Caco-2 (cell line): Measurements from ENCODE around the gene SLC36A3. TPM values are rescaled to one million over a fixed set of nuclear protein-coding genes. Genes with fewer than 3 reads are reported as not detected.

Source experiments
- BruUV-seq: library from RNA; stranded (reverse); fragments of 400-500 nt; replicated peaks from 2 replicates; lab custom pipeline; 2021; lab: Mats Ljungman, UMichigan
- CTCF ChIA-PET: fragments of 300-600 bp; sonication (Branson Sonifier 250); formaldehyde crosslinking; loops from one replicate; lab custom pipeline; 2022; ENCODE audit warnings: antibody characterized with exemption; lab: Charles Lee
- POLR2A ChIA-PET: fragments of 300-600 bp; sonication (Branson Sonifier 250); formaldehyde crosslinking; loops from one replicate; lab custom pipeline; 2022; ENCODE audit warnings: antibody characterized with exemption; lab: Charles Lee
- DNase-seq, 2 experiments: peaks; one replicate each; pipeline versions ENCODE4 v3.0.0 to v3.0.0-alpha.2; 2020 to 2022
- H3K27me3 ChIP-seq: replicated peaks from 2 replicates; pipeline ENCODE4 v1.6.0; 2011; ENCODE audit warnings: low read length; ENCODE audit not compliant: control insufficient read depth, insufficient read depth
- H3K36me3 ChIP-seq: 2 replicates; pipeline ENCODE4 v1.5.1; 2011; ENCODE audit warnings: low read length; ENCODE audit not compliant: control insufficient read depth, insufficient read depth
- H3K4me1 ChIP-seq: fragments of 250-450 bp; sonication (Bioruptor Pico); 2 replicates; pipeline ENCODE4 v1.5.1; 2020; ENCODE audit warnings: mild to moderate bottlenecking
- H3K4me3 ChIP-seq: 2 replicates; pipeline ENCODE4 v1.5.1; 2011; ENCODE audit warnings: low read depth, mild to moderate bottlenecking, control low read depth, low read length
- H3K9me3 ChIP-seq: fragments of 250-450 bp; sonication (Bioruptor Pico); 2 replicates; pipeline ENCODE4 v1.5.1; 2020; ENCODE audit warnings: mild to moderate bottlenecking, moderate library complexity
- H3K27ac Mint-ChIP-seq: one replicate; pipeline ENCODE4 v1.8.0; 2022; ENCODE audit warnings: mixed read lengths; ENCODE audit not compliant: unreplicated experiment
- H3K27me3 Mint-ChIP-seq: one replicate; pipeline ENCODE4 v1.8.0; 2022; ENCODE audit warnings: mixed read lengths; ENCODE audit not compliant: insufficient read depth, unreplicated experiment
- H3K36me3 Mint-ChIP-seq: one replicate; pipeline ENCODE4 v1.8.0; 2022; ENCODE audit warnings: mild to moderate bottlenecking, mixed read lengths; ENCODE audit not compliant: insufficient read depth, unreplicated experiment
- H3K4me1 Mint-ChIP-seq: one replicate; pipeline ENCODE4 v1.8.0; 2022; ENCODE audit warnings: low read depth, mixed read lengths; ENCODE audit not compliant: unreplicated experiment
- H3K4me3 Mint-ChIP-seq: one replicate; pipeline ENCODE4 v1.8.0; 2022; ENCODE audit warnings: mild to moderate bottlenecking, moderate library complexity, mixed read lengths; ENCODE audit not compliant: unreplicated experiment
- H3K9me3 Mint-ChIP-seq: one replicate; pipeline ENCODE4 v1.8.0; 2022; ENCODE audit warnings: mixed read lengths; ENCODE audit not compliant: unreplicated experiment
- CTCF ChIP-seq, 2 experiments: fragments of 200-600 bp in 1 of 2; IDR thresholded peaks; 1 replicate in 1 of 2; 2 replicates in 1 of 2; pipeline versions ENCODE4 v1.5.1 to v1.8.0; 2011 to 2022; ENCODE audit warnings: antibody characterized with exemption in 1 of 2, control low read depth in 1 of 2, inconsistent platforms in 1 of 2, low read depth in 1 of 2, low read length in 1 of 2, mild to moderate bottlenecking in 1 of 2, moderate library complexity in 1 of 2; ENCODE audit not compliant: insufficient read depth in 1 of 2, severe bottlenecking in 1 of 2, unreplicated experiment in 1 of 2
- intact Hi-C: fragments of 100-400 bp; cut with micrococcal nuclease; formaldehyde crosslinking; loops from one replicate; pipeline ENCODE4 v1.10.0; 2022; ENCODE audit not compliant: unreplicated experiment
- total RNA-seq: library from RNA; stranded (reverse); gene quantifications from 2 replicates; pipeline ENCODE4 v1.2.3, GENCODE V29; 2022

SLC36A3 gene
- total RNA-seq, 1 experiment from 2014 or later, result not detected

DNA sequence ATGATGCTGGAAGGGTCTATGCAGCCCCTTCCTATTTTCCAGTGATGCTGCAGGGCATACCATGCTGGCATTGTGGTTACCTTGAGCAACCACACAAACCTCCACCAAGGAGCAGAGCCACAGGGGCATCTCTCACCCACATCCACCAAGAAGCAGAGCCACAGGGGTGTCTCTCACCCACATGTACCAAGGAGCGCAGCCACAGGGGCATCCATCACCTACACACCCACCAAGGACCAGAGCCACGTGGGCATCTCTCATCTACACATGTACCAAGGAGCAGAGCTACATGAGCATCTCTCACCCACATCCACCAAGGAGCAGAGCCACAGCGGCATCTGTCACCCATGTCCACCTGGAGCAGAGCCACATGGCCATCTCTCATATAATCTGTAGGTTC lies 59.4 kb downstream of the SLC36A3 start:
- no TSS peak for BruUV-seq
- no peaks in the 10 kb centered on the region for H3K9me3 Mint-ChIP-seq
- TF ChIP-seq CTCF (IDR thresholded peaks at IDR 0.05; ENCODE audit: insufficient read depth in 1 of 2, low read depth in 1 of 2, low read length in 1 of 2, severe bottlenecking in 1 of 2, unreplicated experiment in 1 of 2), result no peak
- Histone ChIP-seq H3K27me3 (no peaks in the 10 kb centered on the region), H3K9me3 (no peaks in the 10 kb centered on the region), H3K4me3 (no peak overlapping the region), H3K4me1 (peaks cover 9% of the 10 kb centered on the region), H3K36me3 (no peaks in the 10 kb centered on the region)
- no peak overlapping the region for H3K4me3 Mint-ChIP-seq
- H3K27ac Mint-ChIP-seq, result no peak overlapping the region
- H3K36me3 Mint-ChIP-seq, result no peaks in the 10 kb centered on the region
- ChIA-PET POLR2A (no interaction called here), CTCF (no interaction called here)
- intact Hi-C loops, result no loop called here
- peaks cover 9% of the 10 kb centered on the region for H3K4me1 Mint-ChIP-seq
- no peak for DNase-seq
- H3K27me3 Mint-ChIP-seq, result no peaks in the 10 kb centered on the region

GRCh38 chr5:151243564-151243963 lies 60.0 kb downstream of the SLC36A3 start:
- no peaks in the 10 kb centered on the region for H3K27me3 Mint-ChIP-seq
- no peak for TF ChIP-seq CTCF (IDR thresholded peaks at IDR 0.05; ENCODE audit: insufficient read depth in 1 of 2, low read depth in 1 of 2, low read length in 1 of 2, severe bottlenecking in 1 of 2, unreplicated experiment in 1 of 2)
- intact Hi-C loops, result no loop called here
- no TSS peak for BruUV-seq
- H3K9me3 ChIP-seq, result no peaks in the 10 kb centered on the region
- H3K9me3 Mint-ChIP-seq, result no peaks in the 10 kb centered on the region
- H3K4me1 ChIP-seq, result peaks cover 9% of the 10 kb centered on the region
- CTCF ChIA-PET, result no interaction called here
- H3K36me3 ChIP-seq, result no peaks in the 10 kb centered on the region
- no peak for DNase-seq
- H3K27ac Mint-ChIP-seq, result no peak overlapping the region
- no peak overlapping the region for H3K4me3 Mint-ChIP-seq
- H3K4me3 ChIP-seq, result no peak overlapping the region
- H3K36me3 Mint-ChIP-seq, result no peaks in the 10 kb centered on the region
- H3K4me1 Mint-ChIP-seq, result peaks cover 9% of the 10 kb centered on the region
- H3K27me3 ChIP-seq, result no peaks in the 10 kb centered on the region
- POLR2A ChIA-PET, result no interaction called here

DNA sequence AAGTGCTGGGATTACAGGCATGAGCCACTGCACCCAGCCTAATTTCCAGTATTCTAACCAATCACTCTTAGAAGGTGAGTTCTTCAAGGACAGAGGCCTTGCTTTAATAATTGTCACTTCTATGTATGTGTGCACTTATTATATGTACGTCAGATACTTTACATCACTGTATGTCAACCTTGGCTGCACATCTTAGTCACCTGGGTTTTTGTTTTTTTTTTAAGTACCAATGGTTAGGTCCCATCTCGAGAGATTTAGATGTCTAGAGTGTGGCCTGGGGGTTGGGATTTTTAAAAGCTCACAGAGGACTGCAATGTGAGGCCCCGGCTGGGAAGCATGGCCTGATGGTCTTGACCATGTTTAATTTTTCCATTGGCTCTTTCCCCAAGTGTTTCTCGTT lies 60.4 kb downstream of the SLC36A3 start:
- Histone ChIP-seq H3K36me3 (no peaks in the 10 kb centered on the region), H3K27me3 (no peaks in the 10 kb centered on the region), H3K4me3 (no peak overlapping the region), H3K4me1 (peaks cover 9% of the 10 kb centered on the region), H3K9me3 (no peaks in the 10 kb centered on the region)
- no peak overlapping the region for H3K4me3 Mint-ChIP-seq
- intact Hi-C loops, result no loop called here
- H3K9me3 Mint-ChIP-seq, result no peaks in the 10 kb centered on the region
- CTCF ChIA-PET, result no interaction called here
- H3K27ac Mint-ChIP-seq, result no peak overlapping the region
- TF ChIP-seq CTCF (IDR thresholded peaks at IDR 0.05; ENCODE audit: insufficient read depth in 1 of 2, low read depth in 1 of 2, low read length in 1 of 2, severe bottlenecking in 1 of 2, unreplicated experiment in 1 of 2), result no peak
- H3K4me1 Mint-ChIP-seq, result peaks cover 9% of the 10 kb centered on the region
- BruUV-seq, result no TSS peak
- POLR2A ChIA-PET, result no interaction called here
- no peak for DNase-seq
- H3K27me3 Mint-ChIP-seq, result no peaks in the 10 kb centered on the region
- no peaks in the 10 kb centered on the region for H3K36me3 Mint-ChIP-seq
